Middle frontal gyrus (tissue), 1 donor: ENCODE measurements around the gene MSANTD2.
A peak's percentile ranks its signal among the peaks of the same experiment; 100 is the strongest.
"Not testable (repeated sequence)": the region's sequence is repeated elsewhere in the genome, so short reads cannot be mapped to it uniquely, and the experiment has no call there.

Source experiments
- DNase-seq: peaks from one replicate; pipeline ENCODE4 v3.0.0-alpha.2; 2015; ENCODE audit warnings: low spot score; ENCODE audit errors: extremely low spot score

The MSANTD2 gene

DNA sequence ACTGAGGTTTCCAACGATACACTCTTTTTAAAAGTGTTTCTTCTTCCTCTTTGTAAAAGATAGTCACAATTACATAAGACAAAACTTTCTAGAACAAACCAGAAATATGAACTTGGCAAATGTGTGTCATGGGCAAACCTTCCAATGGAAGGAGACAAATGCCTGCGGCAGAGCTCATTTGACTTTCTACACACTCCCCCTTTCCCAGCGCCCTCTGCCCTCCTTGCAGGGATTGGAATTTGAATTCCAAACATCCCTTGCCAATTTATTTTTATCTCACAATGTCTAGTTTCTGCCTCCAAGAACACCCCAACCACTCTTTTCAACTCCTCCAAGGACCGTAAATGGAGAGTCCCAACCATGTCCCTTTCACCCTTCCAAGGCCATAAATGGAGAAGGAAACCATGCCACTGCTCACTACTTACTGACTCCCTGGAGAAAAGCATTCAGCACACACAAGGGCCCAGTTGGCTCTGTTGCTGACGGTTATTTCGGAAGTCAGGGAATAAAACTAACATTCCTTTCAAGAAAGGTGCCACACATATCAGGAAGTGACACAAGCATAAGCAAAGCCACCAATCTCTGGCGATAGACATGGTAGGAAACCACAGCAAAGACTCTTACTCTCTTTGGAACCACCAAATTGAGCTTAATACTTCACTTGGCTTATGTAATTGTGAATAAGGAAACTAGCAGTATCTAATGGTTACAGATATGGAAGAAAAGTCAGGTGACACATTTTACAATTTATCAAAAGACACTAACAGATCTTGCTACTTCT lies 23.2 kb downstream of the MSANTD2 start:
- DNase-seq, result no peak

DNA sequence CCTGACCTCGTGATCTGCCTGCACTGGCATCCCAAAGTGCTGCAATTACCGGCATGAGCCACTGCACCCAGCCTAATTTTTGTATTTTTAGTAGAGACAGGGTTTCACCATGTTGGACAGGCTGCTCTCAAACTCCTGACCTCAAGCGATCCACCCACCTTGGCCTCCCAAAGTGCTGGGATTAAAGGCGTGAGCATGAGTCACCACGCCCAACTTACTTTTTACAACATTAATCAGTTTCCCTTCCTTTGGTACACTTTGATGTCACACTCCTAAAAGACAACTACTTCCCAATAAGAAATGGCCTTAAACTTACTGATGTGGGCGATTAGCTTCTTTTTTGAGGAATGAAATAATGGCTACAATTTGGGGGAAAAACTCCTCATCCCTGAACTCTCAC lies 29.2 kb downstream of the MSANTD2 start:
- not testable (repeated sequence) for DNase-seq

DNA sequence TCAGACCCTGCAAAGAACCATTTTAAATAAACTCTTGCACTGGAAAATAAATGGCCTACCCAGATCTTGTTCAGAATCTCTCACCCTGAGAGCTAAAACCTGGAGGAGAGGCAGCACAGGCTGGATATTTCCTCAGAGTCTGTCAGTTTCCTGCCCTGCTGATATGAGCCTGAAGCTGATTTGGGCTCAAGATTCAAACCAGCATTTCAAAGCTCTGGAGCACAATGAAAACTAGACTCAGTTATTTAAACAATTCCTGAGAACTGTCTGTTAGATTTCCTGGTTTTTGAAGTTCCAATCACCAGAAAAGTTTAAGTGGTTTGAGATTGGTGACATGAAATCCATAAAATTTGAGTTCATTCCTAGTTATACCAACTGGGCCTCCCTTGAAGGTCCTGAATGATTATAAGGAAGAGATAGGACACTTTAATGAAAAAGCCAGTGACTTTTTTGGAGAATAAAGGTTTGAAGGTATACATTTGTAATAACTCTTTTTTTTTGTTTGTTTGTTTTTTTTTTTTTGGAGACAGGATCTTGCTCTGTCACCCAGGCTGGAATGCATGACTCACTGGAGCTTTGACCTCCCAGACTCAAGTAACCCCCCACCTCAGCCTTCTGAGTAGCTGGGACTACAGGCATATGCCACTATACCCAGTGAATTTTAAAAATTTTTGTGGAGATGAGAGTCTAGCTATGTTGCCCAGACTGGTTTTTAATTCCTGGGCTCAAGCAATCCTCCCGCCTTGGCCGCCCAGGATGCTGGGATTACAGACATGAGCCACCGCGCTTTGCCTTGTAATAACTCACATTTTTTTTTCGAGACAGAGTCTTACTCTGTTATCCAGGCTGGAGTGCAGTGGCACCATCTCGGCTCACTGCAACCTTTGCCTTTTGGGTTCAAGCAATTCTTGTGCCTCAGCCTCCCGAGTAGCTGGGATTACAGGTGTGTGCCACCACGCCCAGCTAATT lies 30.1 kb downstream of the MSANTD2 start:
- DNase-seq, result no peak

DNA sequence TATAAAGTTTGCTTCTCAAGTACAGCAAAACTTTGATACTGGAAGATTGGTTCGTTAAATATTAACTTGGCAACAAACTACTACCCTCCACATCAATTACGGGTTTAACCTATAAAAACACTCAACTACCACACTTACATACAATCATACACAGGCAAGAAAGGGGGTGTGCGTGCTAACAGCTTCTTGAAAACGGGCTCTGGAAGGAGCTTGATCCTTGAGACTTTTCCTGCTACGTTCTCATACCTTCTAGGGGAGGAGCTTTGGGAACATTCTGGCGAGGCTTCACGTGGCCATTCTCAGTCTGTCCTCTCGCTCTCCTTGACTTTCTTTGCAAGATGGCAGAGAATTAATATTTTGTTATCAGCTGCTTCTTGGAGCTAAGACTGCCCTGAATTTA lies 31.3 kb downstream of the MSANTD2 start:
- no peak for DNase-seq

DNA sequence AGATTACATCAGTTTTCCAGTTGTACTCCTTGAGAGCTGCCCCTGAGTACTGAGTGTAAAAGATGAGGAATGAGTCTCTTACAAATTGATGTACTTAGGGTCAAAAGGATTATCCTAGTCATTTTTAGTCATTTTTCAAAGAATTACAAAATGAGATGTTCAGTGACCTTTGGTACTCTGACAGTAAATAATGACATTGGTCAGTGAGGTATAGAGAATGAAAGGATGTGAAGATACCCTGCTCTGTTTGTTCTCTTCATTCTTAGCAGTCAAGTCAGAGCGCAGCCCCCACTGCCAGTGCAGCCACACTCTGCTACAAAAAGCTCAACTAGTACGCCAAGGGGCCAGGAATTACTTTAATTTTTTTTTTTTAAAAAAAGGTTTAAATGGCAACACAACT lies 34.0 kb downstream of the MSANTD2 start:
- no peak for DNase-seq

DNA sequence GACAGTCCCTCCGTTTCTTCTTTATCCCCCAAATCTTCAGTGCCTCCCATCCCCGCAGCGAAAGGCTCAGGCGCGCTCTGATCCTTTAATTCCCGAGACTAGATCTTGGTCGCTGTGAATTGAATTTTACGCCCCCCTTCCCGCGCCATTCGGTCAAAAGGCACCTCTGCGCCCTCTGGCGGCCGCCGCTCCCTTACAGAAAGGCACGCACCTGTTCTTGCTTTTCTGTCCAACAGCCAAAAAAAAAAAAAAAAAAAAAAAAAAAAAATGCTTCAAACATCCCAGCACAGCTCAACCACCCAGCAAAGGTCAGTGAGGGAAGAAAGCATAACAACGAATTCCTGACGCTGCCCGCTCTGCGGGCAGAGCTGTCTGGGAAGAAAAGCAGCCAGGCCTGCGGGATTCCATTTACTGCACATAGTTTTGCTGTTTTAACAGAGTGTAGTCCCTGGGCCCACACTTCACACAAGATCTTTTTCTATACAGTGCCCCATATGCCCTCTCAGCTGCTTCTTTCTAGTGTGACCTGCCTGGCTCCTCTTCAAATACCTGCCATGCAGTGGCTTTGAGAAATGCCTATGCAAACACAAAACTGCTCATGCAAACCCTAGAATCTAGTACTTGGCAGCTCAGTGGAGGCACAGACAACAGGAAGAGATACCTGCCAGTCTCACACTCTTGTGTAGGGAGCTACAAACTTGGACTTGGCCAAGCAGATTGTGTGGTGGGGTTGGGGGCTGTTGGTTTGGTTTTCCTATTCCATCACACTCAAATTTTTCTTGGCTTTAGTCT lies 36.9 kb downstream of the MSANTD2 start:
- peak; percentile 44 for DNase-seq

DNA sequence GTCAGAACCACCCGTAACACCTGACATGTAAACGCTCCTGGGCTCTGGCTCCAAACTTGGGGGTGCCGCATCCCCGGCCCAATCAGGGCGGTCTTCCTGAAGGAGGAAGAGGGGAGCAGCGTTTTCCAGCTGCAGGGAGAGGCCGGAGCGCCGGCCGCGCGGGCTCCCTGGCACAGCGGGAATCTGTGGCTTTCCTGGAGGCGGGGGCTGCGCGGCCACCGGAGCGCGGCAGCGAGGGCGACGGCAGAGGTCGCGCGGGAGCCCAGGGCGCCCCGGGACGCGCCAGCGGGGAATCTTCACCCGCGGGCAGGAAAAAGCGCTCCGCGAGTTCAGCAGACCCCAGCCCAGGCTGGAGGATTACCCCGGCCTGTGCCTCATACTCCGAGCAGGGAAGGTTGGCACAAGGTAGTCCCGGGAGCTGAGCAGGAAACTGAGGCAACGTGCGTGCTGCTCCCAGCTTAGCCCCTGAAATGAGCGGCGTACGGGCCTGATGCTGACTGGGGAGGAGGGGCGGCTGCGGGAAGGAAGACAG lies 37.5 kb downstream of the MSANTD2 start:
- no peak for DNase-seq

DNA sequence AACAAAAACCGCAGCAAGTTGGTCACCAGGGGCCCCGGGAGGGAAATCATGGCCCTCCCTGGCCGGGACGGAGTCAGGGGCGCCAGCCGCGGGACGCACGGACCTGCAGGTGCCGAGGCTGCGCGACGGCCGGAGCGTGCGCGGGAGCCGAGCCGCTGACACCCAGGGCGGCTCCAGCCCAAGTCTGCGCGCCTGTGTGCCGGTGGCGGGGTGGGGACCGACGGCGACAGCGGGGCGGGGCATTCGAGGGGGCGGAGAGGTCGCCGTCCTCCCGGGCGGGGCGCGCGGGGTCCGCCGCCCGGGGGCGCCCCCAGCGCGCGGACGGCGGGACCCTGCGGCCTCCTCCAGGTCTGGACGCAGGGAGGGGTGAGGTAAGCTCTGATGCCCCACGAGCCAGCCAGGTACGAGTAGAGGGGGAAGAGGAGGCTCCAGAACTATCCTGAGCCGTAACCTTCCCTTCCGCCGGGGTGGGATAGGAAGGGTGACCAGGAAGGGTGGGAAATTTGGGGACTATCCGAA lies 38.0 kb downstream of the MSANTD2 start, which contains the start of gene ESAM:
Gene ESAM, minus strand, starts transcription at position 186 of the 519 bp plus-strand sequence. Its CDS starts 136 bp downstream, at position 50.
- no peak for DNase-seq

DNA sequence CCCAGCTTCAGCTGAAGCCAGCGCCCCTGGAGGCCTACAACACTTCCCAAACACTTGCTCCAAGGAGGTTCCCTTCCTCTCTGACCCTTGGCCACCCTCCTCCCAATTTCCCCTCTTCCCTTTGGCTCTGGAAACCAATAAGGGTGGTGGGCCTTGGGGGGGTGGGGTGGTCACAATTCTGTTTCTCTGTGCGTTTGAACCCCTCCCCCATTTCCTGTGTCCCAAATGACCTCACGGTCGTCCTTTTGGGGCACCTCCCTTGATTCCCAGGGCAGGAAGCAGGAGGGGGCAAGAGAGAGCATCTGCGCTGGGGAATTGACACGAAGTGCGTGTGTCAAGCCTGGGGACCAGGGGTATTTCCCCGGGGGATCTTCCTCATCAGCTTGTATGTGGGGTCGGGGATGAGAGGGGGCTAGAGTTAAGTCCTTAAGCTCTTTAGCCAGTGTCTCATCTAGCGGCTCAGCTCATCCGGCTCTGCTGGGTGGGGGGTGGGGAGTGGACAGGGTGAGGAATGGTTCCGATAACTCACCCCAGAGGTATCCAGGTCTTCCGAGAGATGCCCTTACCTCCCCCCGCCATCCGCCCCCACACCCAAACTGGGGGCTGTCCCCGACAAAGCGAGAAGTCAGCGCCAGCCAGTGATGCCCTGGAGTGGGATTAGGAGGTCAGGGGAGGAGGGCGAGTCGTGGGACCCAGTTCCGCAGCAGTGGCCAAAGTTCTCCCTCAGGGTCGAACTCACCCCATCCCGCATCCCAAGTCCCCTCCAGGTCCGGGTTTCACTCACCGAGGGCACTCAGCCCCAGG lies 38.7 kb downstream of the MSANTD2 start:
- DNase-seq, result no peak

DNA sequence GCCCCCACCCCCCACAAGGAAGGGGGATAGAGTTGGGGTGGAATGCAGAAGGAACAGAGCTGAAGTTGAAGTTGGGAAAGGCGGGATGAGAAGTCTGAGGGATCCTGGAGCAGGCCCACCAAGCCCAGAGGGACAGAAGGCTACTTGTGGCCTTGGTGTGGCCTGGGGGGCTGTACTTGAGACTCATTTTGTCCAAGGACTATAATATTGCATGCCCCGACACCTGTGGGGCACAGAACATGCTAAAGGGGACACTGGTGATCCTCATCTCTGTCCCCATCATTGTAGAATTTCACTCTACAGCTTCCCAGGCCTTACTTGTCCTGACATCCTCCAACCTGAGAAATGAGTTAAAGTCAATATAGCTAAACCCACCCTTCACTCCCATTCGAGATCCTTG lies 39.4 kb downstream of the MSANTD2 start:
- DNase-seq, result no peak

DNA sequence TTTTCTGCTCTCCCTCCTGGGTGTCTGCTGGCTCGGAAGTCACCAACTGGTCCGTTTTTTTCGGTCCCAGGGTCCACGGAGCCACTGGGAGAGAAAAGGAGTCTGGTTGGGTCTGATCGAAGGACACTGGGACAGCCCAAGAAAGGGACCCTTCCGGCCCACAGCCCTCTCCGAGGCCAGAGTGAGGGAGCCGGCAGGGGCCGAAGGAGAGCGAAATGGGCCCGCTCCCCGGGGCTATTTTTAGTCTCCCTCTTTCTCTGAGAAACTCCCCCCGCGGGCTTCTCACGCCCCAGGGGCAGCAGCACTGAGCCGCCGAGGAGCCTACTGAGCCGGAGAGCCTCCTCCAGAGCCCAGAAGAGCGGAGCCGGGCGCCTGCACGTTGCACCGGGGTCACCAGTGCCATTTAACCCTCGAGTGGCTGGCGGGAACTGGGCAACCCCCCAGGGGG lies 40.0 kb downstream of the MSANTD2 start:
- no peak for DNase-seq

DNA sequence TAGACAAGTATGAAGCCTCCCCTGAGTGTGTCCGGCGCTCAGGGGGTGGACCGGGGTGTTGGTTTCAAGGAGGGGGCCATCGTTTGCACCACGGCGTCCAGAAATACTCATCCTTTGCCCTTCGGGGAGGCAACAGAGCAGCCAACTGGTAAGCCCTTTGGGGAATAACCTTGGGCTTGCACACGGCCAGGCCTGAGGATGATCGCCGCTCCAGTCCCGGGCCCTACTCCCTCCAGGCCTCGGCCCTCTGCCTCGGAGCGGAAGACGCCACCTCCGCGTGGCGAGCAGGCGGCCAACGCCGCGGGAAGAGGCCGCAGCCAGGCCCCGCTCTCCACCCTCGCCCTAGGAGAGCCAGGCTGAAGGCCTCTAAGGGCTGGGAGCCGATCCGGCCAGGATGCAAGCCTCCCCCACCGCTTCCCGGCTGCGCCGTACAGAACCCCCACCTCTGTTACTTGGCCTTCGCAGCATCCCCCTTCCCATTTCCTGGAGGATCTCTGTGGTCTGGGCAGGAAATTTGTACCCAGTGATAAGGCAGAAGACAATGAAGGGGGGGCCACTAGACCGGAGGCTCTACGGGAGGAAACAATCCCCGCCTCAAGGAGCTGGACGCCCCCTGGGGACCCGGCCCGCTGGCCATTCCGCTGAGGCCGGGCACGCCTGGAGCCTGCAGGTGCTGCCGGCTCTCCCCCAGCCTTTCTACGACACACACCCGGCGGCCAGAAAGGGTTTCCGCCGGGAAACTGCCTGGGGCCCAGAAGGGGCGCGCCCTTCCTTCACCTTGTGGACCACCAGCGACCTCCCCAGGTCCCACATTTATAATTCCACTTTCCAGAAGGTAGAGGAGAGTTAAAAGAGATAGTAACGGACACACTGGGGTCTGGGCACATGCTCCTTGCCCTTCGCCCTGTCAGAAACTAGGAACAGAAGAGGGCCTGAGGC lies 40.7 kb downstream of the MSANTD2 start:
- no peak for DNase-seq

DNA sequence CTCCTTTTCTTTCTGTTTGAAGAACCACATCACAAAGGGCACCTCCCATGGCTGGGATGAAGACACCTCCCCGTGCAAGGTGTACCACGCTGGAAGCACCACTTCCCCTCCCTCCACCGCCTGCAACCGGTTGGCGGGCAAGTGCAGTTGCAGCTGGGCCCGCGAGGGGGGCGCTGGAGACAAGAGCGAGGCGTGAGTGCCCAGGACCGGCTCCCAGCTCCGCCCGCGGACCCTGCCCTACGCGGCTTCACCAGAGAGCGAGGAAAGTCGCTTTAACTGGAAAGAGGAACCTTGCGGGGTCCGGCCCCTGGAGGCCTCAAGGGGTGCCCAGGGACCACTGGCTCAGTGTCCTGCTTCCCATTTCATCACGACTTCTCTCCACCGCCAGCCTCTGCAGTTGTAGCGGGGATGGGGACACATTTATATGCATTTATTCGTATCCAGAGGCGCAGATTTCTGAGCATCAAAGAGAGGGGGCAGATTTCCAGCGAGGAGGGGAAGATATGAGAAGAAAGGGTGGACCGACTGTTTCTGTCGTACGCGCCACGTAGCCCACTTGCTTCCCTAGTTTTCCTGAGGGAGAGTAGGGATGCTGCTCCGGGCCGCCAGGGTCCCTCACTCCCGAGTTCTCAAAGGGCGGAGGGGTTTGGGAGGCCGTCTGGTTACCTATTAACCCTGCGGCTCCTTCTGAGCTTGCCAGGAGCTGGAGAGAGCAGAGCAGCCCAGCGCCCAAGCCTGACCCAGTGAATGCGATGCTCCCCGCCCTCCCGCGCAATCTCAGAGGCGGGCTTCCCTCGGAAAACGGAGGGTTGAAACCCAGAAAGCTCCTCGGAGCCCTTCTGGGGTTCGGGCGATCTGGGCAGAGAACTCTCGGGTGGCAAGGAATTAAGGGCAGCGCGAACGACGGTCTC lies 41.6 kb downstream of the MSANTD2 start:
- DNase-seq, result peak; percentile 51

DNA sequence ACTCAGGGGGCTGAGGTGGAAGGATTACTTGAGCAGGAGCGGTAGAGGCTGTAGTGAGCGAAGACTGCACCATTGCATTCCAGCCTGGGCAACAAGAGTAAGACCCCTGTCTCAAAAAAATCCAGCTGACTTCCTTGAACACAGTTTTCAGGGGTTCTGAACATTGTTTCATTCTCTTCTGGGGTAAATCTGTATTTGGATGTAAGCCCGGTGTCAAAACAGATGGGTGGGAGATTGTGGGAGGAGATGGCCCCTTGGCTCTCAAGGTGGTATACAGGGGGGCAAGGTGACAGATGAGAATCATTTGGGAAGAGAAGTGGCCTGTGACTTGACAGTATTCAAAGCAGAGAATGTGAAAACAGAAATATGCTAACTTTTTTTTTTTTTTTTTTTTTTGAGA lies 42.9 kb downstream of the MSANTD2 start:
- no peak for DNase-seq

DNA sequence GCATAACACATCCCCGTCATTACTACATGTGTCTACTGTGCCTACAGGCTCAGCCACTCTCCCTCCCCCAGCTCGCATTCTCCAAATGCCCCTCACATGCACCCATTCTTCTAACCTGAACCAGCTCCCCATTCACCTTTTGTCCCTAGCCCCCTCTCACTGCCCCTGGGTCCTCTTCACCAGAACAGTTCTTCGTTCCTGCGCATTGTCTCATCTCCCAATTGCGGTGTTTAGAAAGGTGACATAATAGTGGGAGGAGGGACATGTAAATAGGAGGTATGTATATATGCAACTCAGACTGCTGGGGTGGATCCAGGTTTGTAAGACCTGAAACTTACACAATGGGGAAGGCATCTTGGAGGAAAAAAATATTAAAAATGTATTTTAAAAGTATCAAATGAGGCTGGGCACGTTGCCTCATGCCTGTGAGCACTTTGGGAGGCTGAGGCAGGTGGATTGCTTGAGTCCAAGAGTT lies 43.4 kb downstream of the MSANTD2 start:
- no peak for DNase-seq

DNA sequence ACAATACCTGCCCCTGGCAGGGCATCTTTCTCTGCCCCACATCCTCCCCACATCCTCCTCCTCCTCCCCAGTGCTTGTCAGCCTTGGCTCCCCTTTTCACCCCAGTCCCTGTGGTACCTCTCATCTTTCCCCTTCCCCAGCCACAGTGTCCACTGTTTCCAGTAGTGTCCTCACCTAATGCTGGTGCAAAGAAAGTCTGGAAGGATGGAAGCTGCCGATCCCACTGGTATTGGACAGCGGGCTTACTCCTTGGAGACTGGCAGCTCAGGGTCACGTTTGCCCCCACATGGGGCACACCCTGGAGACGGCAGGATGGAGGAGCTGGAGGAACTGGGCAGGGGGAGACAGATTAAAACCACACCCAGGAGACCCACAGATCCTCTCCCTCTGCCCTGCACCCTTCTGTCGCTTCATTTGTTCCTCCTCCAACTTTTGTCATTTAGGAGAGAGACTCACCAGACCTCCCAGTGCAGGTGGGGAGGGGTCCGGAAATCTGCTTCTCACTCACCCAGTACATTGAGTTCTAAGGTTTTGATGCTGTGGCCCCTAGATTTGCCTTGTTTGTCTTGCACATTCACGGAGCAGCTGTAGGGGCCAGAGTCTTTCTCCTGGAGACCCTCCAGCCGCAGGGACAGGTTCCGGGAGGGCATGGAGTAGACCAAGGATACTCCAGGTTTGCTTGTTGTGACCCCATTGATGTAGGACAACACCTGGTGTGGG lies 44.0 kb downstream of the MSANTD2 start:
- DNase-seq, result no peak

DNA sequence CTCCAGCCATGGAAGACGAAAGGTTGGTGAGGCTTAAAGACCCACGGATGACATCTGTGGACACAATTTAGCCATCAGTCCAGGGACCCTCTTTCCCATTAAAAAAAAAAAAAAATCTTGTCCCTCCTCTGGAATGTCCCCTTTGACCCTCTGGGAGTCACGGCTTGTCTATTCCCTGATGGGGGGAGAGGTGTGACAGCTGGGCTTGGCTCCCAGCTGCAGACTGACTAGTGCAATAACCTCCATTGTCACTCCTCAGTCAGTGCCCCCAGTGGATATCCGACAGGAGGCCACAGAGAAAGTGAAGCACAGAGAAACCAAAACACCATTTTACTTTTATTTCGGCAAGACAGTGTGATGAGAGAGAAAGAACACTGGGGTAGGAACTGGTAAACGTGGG lies 45.5 kb downstream of the MSANTD2 start:
- DNase-seq, result no peak
